Neural cell (in vitro differentiated cells): ENCODE results near the gene ZFR. TPM values are rescaled to one million over a fixed set of nuclear protein-coding genes. Genes with fewer than 3 reads are reported as not detected.
"Not testable (repeated sequence)": the region's sequence is repeated elsewhere in the genome, so short reads cannot be mapped to it uniquely, and the experiment has no call there.

ENCODE experiments used
- H2AFZ ChIP-seq: fragments of 200-600, 300-800 bp; sonication (generic), shearing (Covaris generic); 2 replicates; pipeline ENCODE4 v1.6.0; 2014; ENCODE audit warnings: low read depth, mild to moderate bottlenecking, antibody characterized with exemption, low read length, moderate library complexity
- H3F3A ChIP-seq: fragments of 200-600 bp; shearing (Covaris generic); 2 replicates; pipeline ENCODE4 v1.6.1; 2016; ENCODE audit warnings: mild to moderate bottlenecking, moderate library complexity, mixed read lengths, antibody characterized with exemption, low read length; ENCODE audit not compliant: insufficient read depth, poor library complexity, severe bottlenecking
- H3K27ac ChIP-seq: fragments of 200-600, 300-800 bp; sonication (generic), shearing (Covaris generic); 2 replicates; pipeline ENCODE4 v1.5.1; 2014; ENCODE audit warnings: mild to moderate bottlenecking, low read length, moderate library complexity
- H3K27me3 ChIP-seq: fragments of 300-800, 200-600 bp; sonication (generic), shearing (Covaris generic); 2 replicates; pipeline ENCODE4 v1.6.0; 2014; ENCODE audit warnings: mild to moderate bottlenecking, low read depth, low read length, moderate library complexity; ENCODE audit not compliant: insufficient read depth
- H3K36me3 ChIP-seq: fragments of 300-800, 200-600 bp; sonication (generic), shearing (Covaris generic); 2 replicates; pipeline ENCODE4 v1.5.1; 2014; ENCODE audit warnings: mild to moderate bottlenecking, antibody characterized with exemption, low read length, moderate library complexity; ENCODE audit not compliant: insufficient read depth
- H3K4me2 ChIP-seq: fragments of 300-800, 200-600 bp; sonication (generic), shearing (Covaris generic); 2 replicates; pipeline ENCODE4 v1.6.0; 2014; ENCODE audit warnings: mild to moderate bottlenecking, low read length
- H3K4me3 ChIP-seq: fragments of 300-800, 200-600 bp; sonication (generic), shearing (Covaris generic); 2 replicates; pipeline ENCODE4 v1.5.1; 2014; ENCODE audit warnings: mild to moderate bottlenecking, low read length, moderate library complexity
- H3K79me2 ChIP-seq: fragments of 200-600 bp; shearing (Covaris generic); replicated peaks from 2 replicates; pipeline ENCODE4 v1.6.0; 2014; ENCODE audit warnings: mild to moderate bottlenecking, low read length, moderate library complexity; ENCODE audit not compliant: insufficient read depth
- H3K9ac ChIP-seq: fragments of 300-800, 200-600 bp; sonication (generic), shearing (Covaris generic); 2 replicates; pipeline ENCODE4 v1.6.1; 2016; ENCODE audit warnings: mild to moderate bottlenecking, low read length, mixed read lengths
- H3K9me2 ChIP-seq: fragments of 200-600 bp; shearing (Covaris generic); 2 replicates; pipeline ENCODE4 v1.6.1; 2016; ENCODE audit warnings: mild to moderate bottlenecking, low read length, mixed read lengths; ENCODE audit not compliant: insufficient read depth
- H3K9me3 ChIP-seq: fragments of 200-600, 300-800 bp; sonication (generic), shearing (Covaris generic); 2 replicates; pipeline ENCODE4 v1.6.1; 2016; ENCODE audit warnings: mild to moderate bottlenecking, mixed run types, low read length, moderate library complexity, mixed read lengths
- H4K20me1 ChIP-seq: fragments of 200-600 bp; shearing (Covaris generic); 2 replicates; pipeline ENCODE4 v1.6.1; 2016; ENCODE audit warnings: mild to moderate bottlenecking, mixed run types; ENCODE audit not compliant: insufficient read depth
- EP300 ChIP-seq: fragments of 450-650 bp; conservative IDR thresholded peaks from 2 replicates; pipeline ENCODE4 v1.6.1; 2014; ENCODE audit warnings: antibody characterized with exemption, mild to moderate bottlenecking, moderate library complexity; ENCODE audit not compliant: poor library complexity, severe bottlenecking
- EZH2 ChIP-seq: fragments of 200-600, 300-800 bp; shearing (Covaris generic), sonication (generic); IDR thresholded peaks from 2 replicates; pipeline ENCODE4 v1.6.1; 2014; ENCODE audit warnings: antibody characterized with exemption, low read length, borderline replicate concordance, mild to moderate bottlenecking; ENCODE audit not compliant: insufficient read depth, poor library complexity, severe bottlenecking
- MXI1 ChIP-seq: fragments of 450-650 bp; conservative IDR thresholded peaks from 2 replicates; pipeline ENCODE4 v1.6.1; 2014; ENCODE audit warnings: antibody characterized with exemption, mild to moderate bottlenecking; ENCODE audit not compliant: poor library complexity, severe bottlenecking
- POLR2AphosphoS5 ChIP-seq: IDR thresholded peaks from 2 replicates; pipeline ENCODE4 v1.6.1; 2012
- RAD21 ChIP-seq: fragments of 450-650 bp; conservative IDR thresholded peaks from 2 replicates; pipeline ENCODE4 v1.6.1; 2014; ENCODE audit warnings: antibody characterized with exemption, mild to moderate bottlenecking, moderate library complexity
- REST ChIP-seq: IDR thresholded peaks from 2 replicates; pipeline ENCODE4 v1.6.1; 2012; ENCODE audit warnings: borderline replicate concordance
- SMC3 ChIP-seq: fragments of 450-650 bp; conservative IDR thresholded peaks from 2 replicates; pipeline ENCODE4 v1.6.1; 2014; ENCODE audit warnings: antibody characterized with exemption, mild to moderate bottlenecking, moderate library complexity; ENCODE audit not compliant: poor library complexity
- TAF1 ChIP-seq: IDR thresholded peaks from 2 replicates; pipeline ENCODE4 v1.6.1; 2012; ENCODE audit warnings: low read depth
- polyA plus RNA-seq: library from polyadenylated mRNA; depleted of rRNA; stranded (reverse); fragments of >200 nt; gene quantifications from 2 replicates; pipeline ENCODE4 v1.2.3, GENCODE V29; 2014
- TF ChIP-seq, protein P1 (sequence below): fragments of 450-650 bp; IDR thresholded peaks from 2 replicates; pipeline ENCODE4 v1.5.1; 2014; ENCODE audit warnings: antibody characterized with exemption, mild to moderate bottlenecking, moderate library complexity; ENCODE audit not compliant: poor library complexity, severe bottlenecking

Gene ZFR
- polyA plus RNA-seq, 1 donor from 2014 or later: 141 TPM

DNA sequence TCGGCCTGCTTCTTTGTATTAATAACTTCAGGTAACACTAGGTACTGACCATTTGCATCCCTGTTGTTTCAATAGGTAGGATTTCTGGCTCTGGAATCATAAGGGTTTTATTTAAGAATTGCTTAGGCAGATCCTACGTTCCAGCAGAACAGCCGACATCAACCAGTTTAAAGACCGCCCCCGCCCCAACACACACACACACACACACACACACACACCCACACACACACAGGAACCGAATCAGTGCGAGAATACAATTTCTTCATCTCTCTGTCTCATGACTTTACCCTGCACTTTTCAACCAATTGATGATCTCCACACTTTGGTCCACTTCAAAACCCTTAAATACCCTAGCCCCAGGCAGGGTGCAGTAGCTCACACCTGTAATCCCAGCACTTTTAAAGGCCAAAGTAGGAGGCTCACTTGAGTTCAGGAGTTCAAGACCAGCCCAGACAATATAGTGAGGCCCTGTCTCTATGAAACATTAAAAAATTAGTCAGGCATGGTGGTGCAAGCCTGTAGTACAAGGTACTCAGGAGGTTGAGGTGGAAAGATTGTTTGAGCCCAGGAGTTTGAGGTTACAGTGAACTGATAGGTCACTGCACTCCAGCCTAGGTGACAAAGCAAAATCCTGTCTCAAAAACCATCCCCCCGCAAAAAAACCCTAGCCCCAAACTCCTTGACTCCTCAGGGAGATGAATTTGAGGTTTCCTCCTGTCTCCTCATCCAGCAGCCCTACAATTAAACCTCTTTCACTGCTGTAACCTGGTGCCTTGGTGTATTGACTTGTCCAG lies 129.1 kb downstream of the ZFR start:
- Histone ChIP-seq H3K9me3 (no peaks in the 10 kb centered on the region), H3K27ac (no peak overlapping the region), H3K9me2 (no peaks in the 10 kb centered on the region), H3F3A (no peaks in the 10 kb centered on the region), H3K36me3 (no peaks in the 10 kb centered on the region), H4K20me1 (no peaks in the 10 kb centered on the region), H2AFZ (no peak overlapping the region), H3K4me3 (no peak overlapping the region), H3K9ac (no peak overlapping the region), H3K27me3 (no peaks in the 10 kb centered on the region), H3K79me2 (peaks cover 14% of the 10 kb centered on the region), H3K4me2 (no peak overlapping the region)
- TF ChIP-seq, protein P1, sequence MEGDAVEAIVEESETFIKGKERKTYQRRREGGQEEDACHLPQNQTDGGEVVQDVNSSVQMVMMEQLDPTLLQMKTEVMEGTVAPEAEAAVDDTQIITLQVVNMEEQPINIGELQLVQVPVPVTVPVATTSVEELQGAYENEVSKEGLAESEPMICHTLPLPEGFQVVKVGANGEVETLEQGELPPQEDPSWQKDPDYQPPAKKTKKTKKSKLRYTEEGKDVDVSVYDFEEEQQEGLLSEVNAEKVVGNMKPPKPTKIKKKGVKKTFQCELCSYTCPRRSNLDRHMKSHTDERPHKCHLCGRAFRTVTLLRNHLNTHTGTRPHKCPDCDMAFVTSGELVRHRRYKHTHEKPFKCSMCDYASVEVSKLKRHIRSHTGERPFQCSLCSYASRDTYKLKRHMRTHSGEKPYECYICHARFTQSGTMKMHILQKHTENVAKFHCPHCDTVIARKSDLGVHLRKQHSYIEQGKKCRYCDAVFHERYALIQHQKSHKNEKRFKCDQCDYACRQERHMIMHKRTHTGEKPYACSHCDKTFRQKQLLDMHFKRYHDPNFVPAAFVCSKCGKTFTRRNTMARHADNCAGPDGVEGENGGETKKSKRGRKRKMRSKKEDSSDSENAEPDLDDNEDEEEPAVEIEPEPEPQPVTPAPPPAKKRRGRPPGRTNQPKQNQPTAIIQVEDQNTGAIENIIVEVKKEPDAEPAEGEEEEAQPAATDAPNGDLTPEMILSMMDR: no peak
- TF ChIP-seq POLR2AphosphoS5 (no peak), REST (no peak), EP300 (no peak), SMC3 (no peak), TAF1 (no peak), MXI1 (no peak), EZH2 (no peak), RAD21 (no peak)

DNA sequence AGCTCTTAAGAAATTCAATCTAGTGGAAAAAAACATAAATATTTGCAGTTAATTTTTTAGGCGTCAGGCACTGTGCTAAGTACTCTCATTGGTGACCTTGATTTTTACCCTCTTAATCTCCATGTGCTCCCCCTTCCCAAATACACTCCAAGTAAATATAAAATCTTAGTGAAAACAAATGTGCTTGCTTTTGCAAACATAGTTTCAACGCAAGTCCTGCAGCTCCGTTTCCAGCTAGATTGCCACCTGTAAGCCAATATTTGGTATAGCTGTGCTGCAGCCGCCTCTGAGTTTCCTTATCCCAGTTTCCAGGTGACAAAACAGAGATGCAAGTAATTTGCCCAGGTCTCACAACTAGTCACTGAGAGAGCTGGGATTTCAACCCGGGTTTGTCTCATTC lies 129.9 kb downstream of the ZFR start:
- H3K9ac ChIP-seq: no peak overlapping the region
- no peak overlapping the region for H3K4me3 ChIP-seq
- H3F3A ChIP-seq: no peaks in the 10 kb centered on the region
- H2AFZ ChIP-seq: no peak overlapping the region
- H3K79me2 ChIP-seq: peaks cover 22% of the 10 kb centered on the region
- H3K36me3 ChIP-seq: no peaks in the 10 kb centered on the region
- no peaks in the 10 kb centered on the region for H4K20me1 ChIP-seq
- TF ChIP-seq SMC3: no peak
- no peak for TF ChIP-seq EP300
- TF ChIP-seq REST: no peak
- no peak for TF ChIP-seq MXI1
- TF ChIP-seq TAF1: no peak
- TF ChIP-seq, protein P1: no peak
- TF ChIP-seq RAD21: no peak
- no peak for TF ChIP-seq EZH2
- TF ChIP-seq POLR2AphosphoS5: no peak
- no peak overlapping the region for H3K4me2 ChIP-seq
- H3K9me2 ChIP-seq: no peaks in the 10 kb centered on the region
- H3K27me3 ChIP-seq: no peaks in the 10 kb centered on the region
- no peak overlapping the region for H3K27ac ChIP-seq
- H3K9me3 ChIP-seq: no peaks in the 10 kb centered on the region

DNA sequence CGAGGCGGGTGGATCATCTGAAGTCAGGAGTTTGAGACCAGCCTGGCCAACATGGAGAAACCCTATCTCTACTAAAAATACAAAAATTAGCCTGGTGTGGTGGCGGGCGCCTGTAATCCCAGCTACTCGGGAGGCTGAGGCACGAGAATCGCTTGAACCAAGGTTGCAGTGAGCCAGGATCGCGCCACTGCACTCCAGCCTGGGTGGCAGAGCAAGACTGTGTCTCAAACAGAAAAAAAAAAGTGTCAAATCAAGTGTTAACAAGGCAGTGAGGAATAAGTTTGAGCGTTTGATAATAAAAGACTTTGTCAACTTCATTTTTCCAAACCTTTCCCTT lies 130.4 kb downstream of the ZFR start:
- H3K9me2 ChIP-seq, H2AFZ ChIP-seq, H3K27ac ChIP-seq, H4K20me1 ChIP-seq, H3K4me2 ChIP-seq, H3K36me3 ChIP-seq, H3K27me3 ChIP-seq, H3K9ac ChIP-seq, H3F3A ChIP-seq, H3K9me3 ChIP-seq, H3K4me3 ChIP-seq: not testable (repeated sequence)
- peaks cover 27% of the 10 kb centered on the region for H3K79me2 ChIP-seq
